Peyer's patch (tissue), 4 donors: ENCODE measurements around the gene ERH.

Experiments used
- CTCF ChIP-seq, 6 experiments: fragments of 450-650 bp in 4 of 6; fragments of 200-600 bp in 2 of 6; sonication (generic) in 1 of 6; IDR thresholded peaks; one replicate each; pipeline ENCODE4 v1.5.1; 2017 to 2019; ENCODE audit warnings: antibody characterized with exemption in 6 of 6, mild to moderate bottlenecking in 3 of 6, moderate library complexity in 1 of 6
- POLR2A ChIP-seq, 2 donors: fragments of 450-650 bp; IDR thresholded peaks; one replicate each; pipeline ENCODE4 v1.5.1; 2017; ENCODE audit warnings: antibody characterized with exemption in 2 of 2, mild to moderate bottlenecking in 2 of 2, moderate library complexity in 2 of 2

DNA sequence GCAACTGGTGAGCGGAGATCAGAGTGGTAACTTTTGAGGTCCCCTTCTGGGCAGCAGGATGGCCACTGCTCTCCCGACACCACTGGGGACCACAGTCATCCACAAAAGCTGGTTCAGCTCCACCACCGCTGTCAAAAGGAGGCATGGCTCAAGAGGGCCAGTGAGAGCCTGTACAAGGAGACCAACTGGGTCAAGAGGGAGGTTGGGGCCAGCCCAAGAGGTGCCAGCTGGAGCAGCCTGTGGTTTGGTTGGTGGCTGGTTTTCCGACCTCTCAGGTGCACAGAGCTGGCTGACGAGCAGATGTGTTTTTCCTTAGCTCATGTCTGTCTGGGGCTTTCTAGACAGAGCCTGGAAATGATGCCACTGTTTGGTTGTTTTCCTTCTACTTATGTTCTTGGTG, 60.1 kb downstream of the ERH start:
- TF ChIP-seq POLR2A (IDR thresholded peaks at IDR 0.05) (no peak), CTCF (IDR thresholded peaks at IDR 0.05) (no peak)
